Left ventricle myocardium inferior (tissue), 1 donor: Measurements from ENCODE around the gene REL. TPM values are rescaled to one million over a fixed set of nuclear protein-coding genes. Genes with fewer than 3 reads are reported as not detected.

ENCODE experiments used
- DNase-seq: peaks from one replicate; pipeline ENCODE4 v3.0.0-alpha.2; 2020
- H3K27ac ChIP-seq: fragments of 200-600 bp; replicated peaks from 2 replicates; pipeline ENCODE4 v1.8.0; 2021
- H3K27me3 ChIP-seq: fragments of 200-600 bp; 2 replicates; pipeline ENCODE4 v1.8.0; 2021; ENCODE audit warnings: low read depth
- H3K36me3 ChIP-seq: fragments of 200-600 bp; 2 replicates; pipeline ENCODE4 v1.8.0; 2021
- H3K4me1 ChIP-seq: fragments of 200-600 bp; 2 replicates; pipeline ENCODE4 v1.8.0; 2021
- H3K4me3 ChIP-seq: fragments of 200-600 bp; 2 replicates; pipeline ENCODE4 v1.8.0; 2021; ENCODE audit warnings: mild to moderate bottlenecking, moderate library complexity
- H3K9me3 ChIP-seq: fragments of 200-600 bp; replicated peaks from 2 replicates; pipeline ENCODE4 v1.8.0; 2021
- CTCF ChIP-seq: fragments of 200-600 bp; IDR thresholded peaks from 2 replicates; pipeline ENCODE4 v1.8.0; 2021; ENCODE audit warnings: antibody characterized with exemption, mild to moderate bottlenecking, borderline replicate concordance
- intact Hi-C: fragments of 100-400 bp; cut with micrococcal nuclease; formaldehyde crosslinking; loops from one replicate; pipeline ENCODE4 v1.11.0; 2022
- total RNA-seq: library from RNA; stranded (reverse); fragmentation: NEBNext Ultra II Directional; extraction: Animal tissue kit (Norgen Biotek cat#: 25700); gene quantifications from one replicate; pipeline ENCODE4 v1.2.1, GENCODE V29; 2021
- donor health status: DM: no; HTN: yes; CAD: no; lungs with severe emphysema.

REL gene
- total RNA-seq, 1 donor from 2014 or later, result 5.0 TPM

- peaks cover 3% of the 10 kb centered on the region for H3K4me1 ChIP-seq
- no peak for DNase-seq
These were observed 44.3 kb upstream of the REL start for GRCh38 chr2:60837123-60837522.

GRCh38 chr2:60838481-60838880 lies 42.9 kb upstream of the REL start:
- DNase-seq, result no peak
- H3K4me1 ChIP-seq, result peaks cover 3% of the 10 kb centered on the region
- peaks cover 5% of the 10 kb centered on the region for H3K27me3 ChIP-seq
- no peaks in the 10 kb centered on the region for H3K9me3 ChIP-seq
- no peak overlapping the region for H3K4me3 ChIP-seq
- H3K36me3 ChIP-seq, result no peaks in the 10 kb centered on the region
- H3K27ac ChIP-seq, result no peak overlapping the region
- intact Hi-C loops, result no loop called here
- TF ChIP-seq CTCF, result no peak

More at GRCh38 chr2:60837123-60837522, 44.3 kb upstream of the REL start:
- TF ChIP-seq CTCF, result no peak
- Histone ChIP-seq H3K4me3 (no peak overlapping the region), H3K27me3 (peaks cover 5% of the 10 kb centered on the region), H3K9me3 (no peaks in the 10 kb centered on the region), H3K27ac (no peak overlapping the region), H3K36me3 (no peaks in the 10 kb centered on the region)
- intact Hi-C loops, result no loop called here

- Histone ChIP-seq H3K27me3 (peaks cover 5% of the 10 kb centered on the region), H3K4me3 (no peak overlapping the region), H3K27ac (no peak overlapping the region), H3K9me3 (no peaks in the 10 kb centered on the region), H3K36me3 (no peaks in the 10 kb centered on the region), H3K4me1 (peaks cover 3% of the 10 kb centered on the region)
- intact Hi-C loops, result no loop called here
- TF ChIP-seq CTCF, result no peak
- DNase-seq, result no peak
These were observed 42.1 kb upstream of the REL start for GRCh38 chr2:60839126-60839813.

GRCh38 chr2:60840880-60841279 lies 40.5 kb upstream of the REL start:
- Histone ChIP-seq H3K36me3 (no peaks in the 10 kb centered on the region), H3K4me3 (no peak overlapping the region), H3K9me3 (no peaks in the 10 kb centered on the region), H3K27me3 (no peaks in the 10 kb centered on the region), H3K4me1 (no peaks in the 10 kb centered on the region), H3K27ac (no peak overlapping the region)
- no peak for DNase-seq
- TF ChIP-seq CTCF, result no peak
- intact Hi-C loops, result no loop called here

GRCh38 chr2:60843006-60843405 lies 38.4 kb upstream of the REL start:
- H3K27me3 ChIP-seq, result no peaks in the 10 kb centered on the region
- H3K27ac ChIP-seq, result no peak overlapping the region
- H3K4me3 ChIP-seq, result no peak overlapping the region
- H3K4me1 ChIP-seq, result no peaks in the 10 kb centered on the region
- intact Hi-C loops, result no loop called here
- no peak for TF ChIP-seq CTCF
- no peaks in the 10 kb centered on the region for H3K9me3 ChIP-seq
- DNase-seq, result no peak
- no peaks in the 10 kb centered on the region for H3K36me3 ChIP-seq
